Epithelial cell of proximal tubule (primary cell): ENCODE results near the gene TMEM145. TPM values are rescaled to one million over a fixed set of nuclear protein-coding genes. Genes with fewer than 3 reads are reported as not detected.

Experiments used
- DNase-seq: peaks from one replicate; pipeline ENCODE4 v3.0.0-alpha.2; 2011; ENCODE audit warnings: low read depth
- H3K4me3 ChIP-seq: 2 replicates; pipeline ENCODE4 v1.5.1; 2011; ENCODE audit warnings: low read depth, mild to moderate bottlenecking, low read length
- total RNA-seq: library from RNA; depleted of rRNA; stranded (reverse); fragments of >200 nt; gene quantifications from 2 replicates; pipeline ENCODE4 v1.2.3, GENCODE V29; 2015
- TF ChIP-seq, protein P1 (sequence below): conservative IDR thresholded peaks from 2 replicates; pipeline ENCODE4 v1.5.1; 2012; ENCODE audit warnings: low read depth, mild to moderate bottlenecking, low read length

Gene TMEM145
- total RNA-seq, 1 donor from 2014 or later = 0.63 TPM

DNA sequence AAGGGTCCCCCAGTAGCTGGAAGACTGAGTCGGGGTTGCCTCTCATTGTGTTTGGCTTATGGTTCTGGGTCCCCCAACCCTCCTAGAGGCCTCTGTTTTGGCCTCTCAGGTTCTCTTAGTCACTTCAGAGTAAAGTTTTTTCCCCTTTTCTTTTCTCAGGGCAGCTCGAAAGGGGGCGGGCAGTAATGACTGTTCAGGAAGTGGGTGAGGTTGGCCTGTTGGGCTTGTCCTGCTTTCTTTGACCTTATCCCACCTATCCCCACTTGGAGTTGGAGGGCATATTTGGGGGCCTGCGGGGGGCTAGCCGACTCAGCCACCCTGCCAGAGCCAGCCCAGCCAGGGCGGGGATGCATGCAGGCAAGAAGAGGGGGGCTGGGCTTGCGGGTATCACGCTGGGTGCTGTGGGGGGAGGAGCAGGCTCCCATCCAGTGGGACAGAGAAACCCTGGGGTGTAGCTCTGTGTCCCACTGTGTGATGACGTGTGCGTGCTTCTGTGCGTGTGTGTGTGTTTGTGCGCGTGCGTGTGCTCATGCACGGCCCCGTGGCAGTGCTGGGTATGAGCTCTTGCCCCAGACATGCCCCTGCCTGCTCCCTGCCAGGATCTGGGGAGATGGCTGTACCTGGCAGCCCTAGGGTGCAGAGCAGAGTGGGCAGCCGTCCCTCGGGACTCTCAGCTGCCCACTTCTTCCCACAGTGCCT lies 42.6 kb upstream of the TMEM145 start:
- TF ChIP-seq, protein P1, sequence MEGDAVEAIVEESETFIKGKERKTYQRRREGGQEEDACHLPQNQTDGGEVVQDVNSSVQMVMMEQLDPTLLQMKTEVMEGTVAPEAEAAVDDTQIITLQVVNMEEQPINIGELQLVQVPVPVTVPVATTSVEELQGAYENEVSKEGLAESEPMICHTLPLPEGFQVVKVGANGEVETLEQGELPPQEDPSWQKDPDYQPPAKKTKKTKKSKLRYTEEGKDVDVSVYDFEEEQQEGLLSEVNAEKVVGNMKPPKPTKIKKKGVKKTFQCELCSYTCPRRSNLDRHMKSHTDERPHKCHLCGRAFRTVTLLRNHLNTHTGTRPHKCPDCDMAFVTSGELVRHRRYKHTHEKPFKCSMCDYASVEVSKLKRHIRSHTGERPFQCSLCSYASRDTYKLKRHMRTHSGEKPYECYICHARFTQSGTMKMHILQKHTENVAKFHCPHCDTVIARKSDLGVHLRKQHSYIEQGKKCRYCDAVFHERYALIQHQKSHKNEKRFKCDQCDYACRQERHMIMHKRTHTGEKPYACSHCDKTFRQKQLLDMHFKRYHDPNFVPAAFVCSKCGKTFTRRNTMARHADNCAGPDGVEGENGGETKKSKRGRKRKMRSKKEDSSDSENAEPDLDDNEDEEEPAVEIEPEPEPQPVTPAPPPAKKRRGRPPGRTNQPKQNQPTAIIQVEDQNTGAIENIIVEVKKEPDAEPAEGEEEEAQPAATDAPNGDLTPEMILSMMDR = no peak
- peak overlapping the region; percentile 75 for H3K4me3 ChIP-seq
- no peak for DNase-seq

DNA sequence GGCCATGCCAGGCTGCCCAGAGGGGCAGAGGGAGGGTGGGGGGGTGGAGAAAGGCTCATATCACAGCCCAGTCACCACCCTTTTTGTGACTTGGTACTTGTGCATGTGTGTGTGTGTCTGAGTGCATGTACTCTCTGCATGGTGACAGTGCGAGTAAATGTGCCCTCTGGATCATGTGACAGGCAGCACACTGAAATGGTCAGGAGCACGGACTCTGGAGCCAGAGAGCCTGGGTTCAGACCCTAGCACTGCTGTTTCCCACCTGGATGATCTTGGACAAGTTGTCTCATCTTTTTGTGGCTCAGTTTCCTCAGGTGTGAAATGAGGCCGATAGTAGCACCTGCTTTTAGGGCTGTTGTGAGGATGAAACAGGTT lies 42.1 kb upstream of the TMEM145 start:
- H3K4me3 ChIP-seq = peak overlapping the region; percentile 75
- DNase-seq = no peak
- TF ChIP-seq, protein P1 = no peak

DNA sequence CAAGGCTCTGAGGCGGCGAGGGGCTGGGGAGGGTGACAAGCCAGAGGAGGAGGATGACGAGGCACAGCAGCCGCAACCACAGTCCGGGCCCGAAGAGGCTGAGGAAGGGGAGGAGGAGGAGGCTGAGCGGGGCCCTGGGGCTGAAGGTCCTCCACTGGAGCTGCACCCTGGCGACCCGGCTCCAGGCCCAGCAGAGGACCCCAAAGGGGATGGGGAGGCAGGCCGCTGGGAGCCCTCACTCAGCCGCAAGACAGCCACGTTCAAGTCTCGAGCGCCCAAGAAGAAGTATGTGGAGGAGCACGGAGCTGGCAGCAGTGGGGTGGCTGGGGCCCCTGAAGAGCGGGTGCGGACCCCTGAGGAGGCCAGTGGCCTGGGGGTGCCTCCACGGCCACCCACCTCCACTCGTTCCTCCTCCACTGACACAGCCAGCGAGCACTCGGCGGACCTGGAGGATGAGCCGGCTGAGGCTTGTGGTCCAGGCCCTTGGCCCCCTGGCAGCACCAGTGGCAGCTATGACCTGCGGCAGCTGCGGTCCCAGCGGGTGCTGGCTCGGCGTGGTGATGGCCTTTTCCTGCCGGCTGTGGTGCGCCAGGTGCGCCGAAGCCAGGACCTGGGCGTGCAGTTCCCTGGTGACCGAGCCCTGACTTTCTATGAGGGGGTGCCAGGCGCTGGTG lies 41.1 kb upstream of the TMEM145 start:
- no peak for DNase-seq
- TF ChIP-seq, protein P1 = no peak
- H3K4me3 ChIP-seq = no peak overlapping the region

DNA sequence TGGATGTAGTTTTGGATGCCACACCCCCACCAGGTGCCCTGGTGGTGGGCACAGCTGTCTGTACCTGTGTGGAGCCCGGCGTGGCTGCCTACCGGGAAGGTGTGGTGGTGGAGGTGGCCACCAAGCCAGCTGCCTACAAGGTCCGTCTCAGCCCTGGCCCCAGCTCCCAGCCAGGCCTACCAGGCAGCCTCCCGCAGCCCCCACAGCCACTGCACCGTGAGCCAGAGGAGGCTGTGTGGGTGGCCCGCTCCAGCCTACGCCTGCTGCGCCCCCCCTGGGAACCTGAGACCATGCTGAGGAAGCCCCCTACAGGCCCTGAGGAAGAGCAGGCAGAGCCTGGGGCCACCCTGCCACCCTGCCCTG lies 40.6 kb upstream of the TMEM145 start:
- DNase-seq = no peak
- TF ChIP-seq, protein P1 = no peak
- no peak overlapping the region for H3K4me3 ChIP-seq

DNA sequence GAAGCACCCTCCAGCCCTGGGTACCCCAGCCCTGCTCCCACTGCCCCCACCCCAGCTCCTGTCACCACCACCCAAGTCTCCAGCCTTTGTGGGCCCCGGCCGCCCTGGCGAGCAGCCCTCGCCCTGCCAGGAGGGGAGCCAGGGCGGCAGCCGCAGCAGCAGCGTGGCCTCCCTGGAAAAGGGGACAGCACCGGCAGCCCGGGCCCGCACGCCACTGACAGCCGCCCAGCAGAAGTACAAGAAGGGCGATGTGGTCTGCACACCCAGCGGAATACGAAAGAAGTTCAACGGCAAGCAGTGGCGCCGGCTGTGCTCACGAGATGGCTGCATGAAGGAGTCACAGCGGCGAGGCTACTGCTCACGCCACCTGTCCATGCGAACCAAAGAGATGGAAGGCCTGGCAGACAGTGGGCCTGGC lies 40.1 kb upstream of the TMEM145 start:
- H3K4me3 ChIP-seq = no peak overlapping the region
- no peak for DNase-seq
- TF ChIP-seq, protein P1 = no peak

DNA sequence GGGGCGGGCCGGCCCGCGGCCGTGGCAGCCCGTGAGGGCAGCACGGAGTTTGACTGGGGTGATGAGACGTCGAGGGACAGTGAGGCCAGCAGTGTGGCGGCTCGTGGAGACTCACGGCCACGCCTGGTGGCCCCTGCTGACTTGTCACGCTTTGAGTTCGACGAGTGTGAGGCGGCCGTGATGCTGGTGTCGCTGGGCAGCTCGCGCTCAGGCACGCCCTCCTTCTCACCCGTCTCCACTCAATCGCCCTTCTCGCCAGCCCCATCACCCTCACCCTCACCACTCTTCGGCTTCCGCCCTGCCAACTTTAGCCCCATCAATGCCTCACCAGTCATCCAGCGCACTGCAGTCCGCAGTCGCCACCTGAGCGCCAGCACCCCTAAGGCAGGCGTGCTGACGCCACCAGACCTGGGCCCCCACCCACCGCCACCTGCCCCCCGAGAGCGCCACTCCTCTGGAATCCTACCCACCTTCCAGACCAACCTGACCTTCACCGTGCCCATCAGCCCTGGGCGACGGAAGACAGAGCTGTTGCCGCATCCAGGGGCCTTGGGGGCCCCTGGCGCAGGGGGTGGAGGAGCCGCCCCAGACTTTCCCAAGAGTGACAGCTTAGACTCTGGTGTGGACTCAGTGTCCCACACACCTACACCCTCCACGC lies 39.6 kb upstream of the TMEM145 start:
- TF ChIP-seq, protein P1 = no peak
- DNase-seq = no peak
- no peak overlapping the region for H3K4me3 ChIP-seq
